Heart left ventricle (tissue), 13 donors: Measurements from ENCODE around the gene HYCC1.

Experiments used
- POLR2A ChIP-seq, 2 donors: fragments of 450-650 bp; IDR thresholded peaks; one replicate each; pipeline ENCODE4 v1.6.1; 2017; ENCODE audit warnings: antibody characterized with exemption in 2 of 2, mild to moderate bottlenecking in 2 of 2, moderate library complexity in 2 of 2
- TF ChIP-seq, protein P1 (sequence below), 12 donors: fragments of 200-600 bp; sonication (generic) in 4 of 12; IDR thresholded peaks; one replicate each; pipeline versions ENCODE4 v1.5.0 to v1.8.0; 2018 to 2022; ENCODE audit warnings: antibody characterized with exemption in 12 of 12, mild to moderate bottlenecking in 5 of 12
- donor health status: ischemic (EF 13 %, LVEDD 7.1; RV severe dilation, severe dysfunction).
- donor health status: DM: no; HTN: yes; CAD: no.
- donor health status: DM: no; HTN: no; CAD: no.
- donor health status: ischemic (EF 25% LVEDD 6.9; RV normal size, moderate dysfunction).
- donor health status: ischemic (EF 25% LVEDD 5.7; RV mildly dilated, moderate dysfunction).
- donor health status: ischemic (EF 35%, LVEDD 5.7; RV mildly dilated, moderate dysfunction).
- donor health status: nonischemic (EF 11% LVEDD 7.7; RV severe dilation, severe dysfunction).
- donor health status: DM: yes; HTN: yes; CAD: no.
- donor health status: PGD.
- donor health status: ischemic (EF 29% LVEDD 5.4; RV normal size, mild dysfunction).
- donor health status: nonischemic (EF 23%, LVEDD 6.1; RV moderate dilation, normal function).

DNA sequence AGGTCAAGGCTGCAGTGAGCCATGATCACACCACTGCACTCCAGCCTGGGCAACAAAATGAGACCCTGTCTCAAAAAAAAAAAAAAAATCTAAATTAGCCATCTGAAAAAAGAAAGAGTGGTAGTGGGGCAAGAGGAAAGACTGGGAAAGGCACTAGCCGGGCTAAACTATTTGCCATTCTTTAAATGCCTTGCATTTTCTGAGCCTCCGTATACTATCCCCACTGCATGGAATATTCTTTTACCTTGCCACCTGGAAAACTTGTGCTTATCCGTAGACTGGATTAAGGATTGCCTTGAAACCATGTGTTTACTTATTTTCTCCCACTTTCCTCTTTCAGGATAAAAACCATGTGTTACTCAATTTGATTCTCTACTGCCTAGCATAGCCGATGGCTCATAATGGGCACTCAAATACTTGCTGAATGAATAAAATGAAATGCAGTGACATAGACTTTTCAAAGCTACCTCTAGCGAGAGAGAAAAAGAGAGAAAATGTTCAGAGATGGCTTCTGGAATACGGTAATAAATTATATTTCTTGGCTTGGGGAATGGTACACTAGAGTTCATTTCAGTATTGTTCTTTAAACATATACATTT, 30.6 kb downstream of the HYCC1 start:
- TF ChIP-seq, protein P1, sequence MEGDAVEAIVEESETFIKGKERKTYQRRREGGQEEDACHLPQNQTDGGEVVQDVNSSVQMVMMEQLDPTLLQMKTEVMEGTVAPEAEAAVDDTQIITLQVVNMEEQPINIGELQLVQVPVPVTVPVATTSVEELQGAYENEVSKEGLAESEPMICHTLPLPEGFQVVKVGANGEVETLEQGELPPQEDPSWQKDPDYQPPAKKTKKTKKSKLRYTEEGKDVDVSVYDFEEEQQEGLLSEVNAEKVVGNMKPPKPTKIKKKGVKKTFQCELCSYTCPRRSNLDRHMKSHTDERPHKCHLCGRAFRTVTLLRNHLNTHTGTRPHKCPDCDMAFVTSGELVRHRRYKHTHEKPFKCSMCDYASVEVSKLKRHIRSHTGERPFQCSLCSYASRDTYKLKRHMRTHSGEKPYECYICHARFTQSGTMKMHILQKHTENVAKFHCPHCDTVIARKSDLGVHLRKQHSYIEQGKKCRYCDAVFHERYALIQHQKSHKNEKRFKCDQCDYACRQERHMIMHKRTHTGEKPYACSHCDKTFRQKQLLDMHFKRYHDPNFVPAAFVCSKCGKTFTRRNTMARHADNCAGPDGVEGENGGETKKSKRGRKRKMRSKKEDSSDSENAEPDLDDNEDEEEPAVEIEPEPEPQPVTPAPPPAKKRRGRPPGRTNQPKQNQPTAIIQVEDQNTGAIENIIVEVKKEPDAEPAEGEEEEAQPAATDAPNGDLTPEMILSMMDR (IDR thresholded peaks at IDR 0.05): no peak
- no peak for TF ChIP-seq POLR2A (IDR thresholded peaks at IDR 0.05)
